HG03159 (cell line): ENCODE results near the gene LPAR1.

ENCODE experiments used
- ATAC-seq: cut with Tn5 transposase; IDR thresholded peaks from one replicate; pipeline ENCODE4 v1.9.1; 2021; ENCODE audit warnings: mild to moderate bottlenecking, moderate library complexity; ENCODE audit not compliant: unreplicated experiment

The LPAR1 gene

GRCh38 chr9:110923601-110924000, 114.7 kb downstream of the LPAR1 start:
- no peak for ATAC-seq

GRCh38 chr9:110922145-110922544, 116.1 kb downstream of the LPAR1 start:
- no peak for ATAC-seq

DNA sequence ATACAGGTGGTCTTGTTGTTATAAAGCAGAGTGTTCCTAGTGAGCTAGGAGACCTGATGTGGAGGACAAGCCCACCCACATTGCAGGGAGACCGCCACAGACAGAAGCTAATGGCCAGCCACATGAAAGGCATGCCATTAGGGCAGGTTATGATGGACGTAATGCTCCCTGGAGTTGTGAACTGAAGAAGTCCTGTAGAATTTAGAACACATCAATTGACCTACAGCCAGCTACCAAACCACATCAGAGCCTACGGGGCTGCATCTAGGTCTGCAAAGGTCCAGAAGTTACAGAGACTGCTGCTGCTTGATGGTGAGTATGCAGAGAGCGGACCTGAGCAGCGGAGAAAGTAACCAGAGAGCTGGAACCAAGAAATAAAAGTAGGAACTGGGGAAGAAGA, 116.6 kb downstream of the LPAR1 start:
- no peak for ATAC-seq

GRCh38 chr9:110919609-110920008, 118.7 kb downstream of the LPAR1 start:
- no peak for ATAC-seq

GRCh38 chr9:110919050-110919435, 119.2 kb downstream of the LPAR1 start:
- ATAC-seq = no peak

- ATAC-seq = no peak
Observed at GRCh38 chr9:110918316-110919049, 119.8 kb downstream of the LPAR1 start.

DNA sequence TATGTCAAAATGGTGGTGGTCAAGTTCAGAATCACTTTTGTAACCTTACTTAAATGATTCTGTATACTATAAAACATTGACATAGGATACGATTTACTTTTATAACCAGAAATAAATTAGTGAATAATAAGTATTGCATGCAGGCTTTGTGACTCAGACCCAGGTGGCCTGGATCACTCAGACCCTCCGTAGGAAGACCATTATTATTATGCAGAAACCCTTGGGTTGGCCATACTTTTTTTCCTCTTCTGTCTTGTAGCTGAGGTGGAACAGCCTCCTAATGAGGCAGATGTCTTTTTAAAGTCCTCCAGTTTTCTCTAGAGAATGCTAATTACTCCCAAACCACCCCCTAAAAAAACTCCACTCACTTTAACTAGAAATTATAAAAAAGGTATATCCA, 121.9 kb downstream of the LPAR1 start:
- ATAC-seq = no peak

GRCh38 chr9:110912419-110913291, 125.6 kb downstream of the LPAR1 start:
- ATAC-seq = no peak

- no peak for ATAC-seq
Observed at GRCh38 chr9:110911659-110912418, 126.4 kb downstream of the LPAR1 start.

DNA sequence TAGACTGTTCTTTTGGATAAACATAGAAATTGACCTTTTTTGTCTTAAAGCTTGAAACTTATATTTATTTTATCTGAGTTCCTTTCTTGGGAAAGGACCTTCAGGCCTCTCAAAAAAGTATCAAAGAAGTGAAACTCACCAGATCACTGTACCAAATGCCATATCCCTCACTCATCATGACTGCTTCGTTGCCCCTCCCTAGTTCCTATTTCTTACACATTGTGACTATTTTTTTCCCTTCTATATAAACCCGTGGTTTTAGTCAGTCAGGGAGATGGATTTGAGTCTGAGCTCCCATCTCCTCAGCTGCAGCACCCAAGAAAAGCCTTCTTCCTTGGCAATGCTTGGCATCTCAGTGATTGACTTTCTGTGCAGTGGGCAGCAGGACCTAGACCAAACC, 129.4 kb downstream of the LPAR1 start:
- ATAC-seq = no peak

GRCh38 chr9:110900917-110901316, 137.4 kb downstream of the LPAR1 start:
- no peak for ATAC-seq

GRCh38 chr9:110900456-110900855, 137.8 kb downstream of the LPAR1 start:
- ATAC-seq = no peak

- ATAC-seq = no peak
Observed at GRCh38 chr9:110898866-110899265, 139.4 kb downstream of the LPAR1 start.

DNA sequence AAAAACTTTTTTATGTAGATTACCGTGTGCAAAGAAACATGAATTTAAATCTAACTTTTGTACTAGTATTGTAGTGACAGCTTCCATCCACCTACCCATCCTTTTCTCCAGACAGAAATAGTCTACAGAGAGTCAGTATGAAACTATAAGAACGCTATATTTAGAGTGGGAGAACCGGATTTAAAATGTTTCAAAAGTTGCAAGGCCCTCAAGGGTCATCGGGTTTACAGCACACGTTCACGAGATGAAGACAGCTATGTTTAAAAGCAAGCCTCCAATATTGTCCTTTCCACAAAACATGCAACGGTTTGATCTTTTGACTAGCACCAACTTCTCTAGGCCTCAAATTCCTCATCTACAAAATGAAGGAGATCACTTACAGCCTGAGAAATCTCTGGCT, 139.9 kb downstream of the LPAR1 start:
- no peak for ATAC-seq

DNA sequence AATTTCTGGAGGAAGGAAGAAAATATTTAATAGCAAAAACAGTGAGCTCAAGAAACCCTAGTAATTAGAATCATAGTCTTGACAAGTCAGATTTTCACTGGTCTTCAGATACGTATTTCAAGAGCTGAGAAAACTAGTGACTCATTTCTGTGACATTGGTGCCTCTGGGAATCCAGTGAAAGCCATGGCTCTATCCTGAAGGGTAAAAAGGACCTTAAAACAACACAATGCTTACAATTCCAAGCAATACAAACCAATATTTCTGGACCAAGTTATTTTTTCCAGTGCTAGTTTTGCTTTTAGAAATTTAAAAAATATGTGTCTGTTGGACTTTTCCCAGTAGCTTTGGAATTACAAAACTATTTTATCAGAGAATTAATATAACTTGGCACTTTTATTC, 140.3 kb downstream of the LPAR1 start:
- no peak for ATAC-seq

- no peak for ATAC-seq
Observed at GRCh38 chr9:110895147-110895905, 142.9 kb downstream of the LPAR1 start.

- ATAC-seq = no peak
Observed at GRCh38 chr9:110894731-110895130, 143.5 kb downstream of the LPAR1 start.

DNA sequence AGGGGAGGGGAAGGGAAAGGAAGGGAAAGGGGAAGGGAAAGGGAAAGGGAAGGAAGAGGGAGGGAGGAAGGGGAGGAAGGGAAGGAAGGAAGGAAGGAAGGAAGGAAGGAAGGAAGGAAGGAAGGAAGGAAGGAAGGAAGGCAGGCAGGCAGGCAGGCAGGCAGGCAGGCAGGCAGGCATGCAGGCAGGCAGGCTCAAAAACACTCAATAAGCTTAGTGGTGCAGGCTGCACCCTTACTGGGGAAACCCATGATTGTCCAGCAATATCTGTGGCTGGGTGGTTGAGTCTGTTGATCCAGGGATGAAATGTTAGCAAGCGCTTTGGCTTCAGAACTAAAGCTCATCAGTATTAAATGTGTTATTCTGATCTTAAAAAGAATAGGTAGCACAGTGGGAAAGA, 145.6 kb downstream of the LPAR1 start:
- no peak for ATAC-seq

GRCh38 chr9:110891760-110892159, 146.5 kb downstream of the LPAR1 start:
- ATAC-seq = no peak

GRCh38 chr9:110890416-110890815, 147.9 kb downstream of the LPAR1 start:
- ATAC-seq = no peak

DNA sequence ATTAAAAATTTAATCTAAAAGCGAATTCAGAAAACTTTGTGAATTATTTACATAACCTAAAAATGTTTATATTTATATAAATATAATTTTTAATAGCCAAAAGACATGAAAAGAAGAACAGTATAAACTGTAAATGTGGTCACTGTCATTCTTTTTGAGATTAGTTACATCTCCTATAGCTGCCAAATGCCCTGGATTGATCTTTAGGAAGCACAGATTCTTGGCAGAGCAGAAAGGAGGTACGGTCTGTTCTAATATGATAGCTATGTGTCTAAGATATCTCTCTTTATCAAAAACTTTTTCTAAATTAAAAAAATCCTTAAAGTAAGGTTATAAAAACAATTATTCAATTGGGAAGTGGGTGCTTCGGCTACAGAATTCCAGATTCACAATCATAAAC, 151.0 kb downstream of the LPAR1 start:
- ATAC-seq = no peak
